Ectodermal cell (in vitro differentiated cells): ENCODE results near the gene NUDT3. TPM values are rescaled to one million over a fixed set of nuclear protein-coding genes. Genes with fewer than 3 reads are reported as not detected.

Experiments used
- H3K27ac ChIP-seq: 2 replicates; pipeline ENCODE4 v1.7.0; 2013; ENCODE audit warnings: mild to moderate bottlenecking, low read depth, low read length; ENCODE audit not compliant: insufficient read depth, poor library complexity, severe bottlenecking
- H3K27me3 ChIP-seq: 2 replicates; pipeline ENCODE4 v1.7.0; 2013; ENCODE audit warnings: mild to moderate bottlenecking, low read length; ENCODE audit not compliant: insufficient read depth, control insufficient read depth, poor library complexity, severe bottlenecking
- H3K36me3 ChIP-seq: one replicate; pipeline ENCODE4 v1.7.0; 2013; ENCODE audit warnings: low read length; ENCODE audit not compliant: control insufficient read depth, insufficient read depth
- H3K4me1 ChIP-seq: one replicate; pipeline ENCODE4 v1.7.0; 2013; ENCODE audit warnings: low read length; ENCODE audit not compliant: control insufficient read depth, insufficient read depth
- H3K4me3 ChIP-seq: 2 replicates; pipeline ENCODE4 v1.7.0; 2013; ENCODE audit warnings: low read depth, low read length, control low read depth; ENCODE audit not compliant: insufficient read depth
- H3K9me3 ChIP-seq: 2 replicates; pipeline ENCODE4 v1.7.0; 2013; ENCODE audit warnings: mild to moderate bottlenecking, low read length, moderate library complexity; ENCODE audit not compliant: control insufficient read depth
- WGBS, 2 experiments: methylation state at CpG; one replicate each; pipeline ENCODE4 v1.1.7; 2013; ENCODE audit warnings: missing lambda C conversion rate in 2 of 2; 5-methylcytosine and 5-hydroxymethylcytosine counted together
- polyA plus RNA-seq, 4 experiments: library from polyadenylated mRNA; stranded (reverse); fragments of 50-300 nt; gene quantifications; one replicate each; pipeline ENCODE4 v1.2.3, GENCODE V29; 2013

Gene NUDT3
- 32.2 TPM for polyA plus RNA-seq (2013, experiment 1 of 4)
- polyA plus RNA-seq (2013, experiment 2 of 4), result 31.0 TPM
- polyA plus RNA-seq (2013, experiment 3 of 4), result 21.7 TPM
- 22.6 TPM for polyA plus RNA-seq (2013, experiment 4 of 4)

- no peaks in the 10 kb centered on the region for H3K9me3 ChIP-seq
- 2 to 3% methylated on average over 87 of the region's 87 CpGs for WGBS, 2 experiments
- H3K27ac ChIP-seq, result peak within 1 kb of the TSS; percentile 71
- H3K36me3 ChIP-seq, result no peaks in the 10 kb centered on the region
- H3K4me1 ChIP-seq, result no peaks in the 10 kb centered on the region
- H3K4me3 ChIP-seq, result peak within 1 kb of the TSS; percentile 78
- H3K27me3 ChIP-seq, result no peaks in the 10 kb centered on the region
These were observed at the start of gene NUDT3 for GRCh38 chr6:34392497-34393190. NUDT3 (minus strand) TSS chr6:34392669; CDS start chr6:34392362, 307 bp downstream.

- H3K9me3 ChIP-seq, result no peaks in the 10 kb centered on the region
- no peak overlapping the region for H3K4me3 ChIP-seq
These were observed 49.1 kb upstream of the NUDT3 start for GRCh38 chr6:34441526-34441925.

GRCh38 chr6:34439442-34439841 is 47.0 kb upstream of the NUDT3 start:
- Histone ChIP-seq H3K9me3 (no peaks in the 10 kb centered on the region), H3K27ac (no peak overlapping the region), H3K4me3 (no peak overlapping the region), H3K36me3 (no peaks in the 10 kb centered on the region), H3K4me1 (no peaks in the 10 kb centered on the region), H3K27me3 (no peaks in the 10 kb centered on the region)
- WGBS, 2 experiments, result 92 to 95% methylated on average over 1 to 3 of the region's 3 CpGs

More at GRCh38 chr6:34441526-34441925, 49.1 kb upstream of the NUDT3 start:
- WGBS, 2 experiments, result 89 to 91% methylated on average over 5 of the region's 5 CpGs
- no peaks in the 10 kb centered on the region for H3K27me3 ChIP-seq
- H3K36me3 ChIP-seq, result no peaks in the 10 kb centered on the region
- no peaks in the 10 kb centered on the region for H3K4me1 ChIP-seq
- H3K27ac ChIP-seq, result no peak overlapping the region

GRCh38 chr6:34438705-34439104 is 46.2 kb upstream of the NUDT3 start:
- Histone ChIP-seq H3K4me1 (no peaks in the 10 kb centered on the region), H3K27ac (no peak overlapping the region), H3K9me3 (no peaks in the 10 kb centered on the region), H3K36me3 (no peaks in the 10 kb centered on the region), H3K27me3 (no peaks in the 10 kb centered on the region), H3K4me3 (no peak overlapping the region)
- WGBS, 2 experiments, result 92 to 94% methylated on average over 3 of the region's 4 CpGs

- 90 to 94% methylated on average over 1 of the region's 1 CpG for WGBS, 2 experiments
- Histone ChIP-seq H3K36me3 (no peaks in the 10 kb centered on the region), H3K9me3 (no peaks in the 10 kb centered on the region), H3K4me3 (no peak overlapping the region), H3K27me3 (no peaks in the 10 kb centered on the region), H3K27ac (no peak overlapping the region), H3K4me1 (no peaks in the 10 kb centered on the region)
These were observed 45.1 kb upstream of the NUDT3 start for GRCh38 chr6:34437644-34437970.

GRCh38 chr6:34436803-34437643 is 44.6 kb upstream of the NUDT3 start:
- H3K27me3 ChIP-seq, result no peaks in the 10 kb centered on the region
- no peak overlapping the region for H3K4me3 ChIP-seq
- WGBS, 2 experiments, result 92 to 93% methylated on average over 38 of the region's 38 CpGs
- no peaks in the 10 kb centered on the region for H3K9me3 ChIP-seq
- no peaks in the 10 kb centered on the region for H3K4me1 ChIP-seq
- H3K27ac ChIP-seq, result no peak overlapping the region
- H3K36me3 ChIP-seq, result no peaks in the 10 kb centered on the region

- H3K27ac ChIP-seq, result no peak overlapping the region
- 89 to 95% methylated on average over 5 of the region's 5 CpGs for WGBS, 2 experiments
- H3K4me1 ChIP-seq, result no peaks in the 10 kb centered on the region
- no peaks in the 10 kb centered on the region for H3K36me3 ChIP-seq
- no peaks in the 10 kb centered on the region for H3K27me3 ChIP-seq
- H3K9me3 ChIP-seq, result no peaks in the 10 kb centered on the region
- no peak overlapping the region for H3K4me3 ChIP-seq
These were observed 43.4 kb upstream of the NUDT3 start for GRCh38 chr6:34435916-34436315.

GRCh38 chr6:34425498-34426410 is 33.3 kb upstream of the NUDT3 start, which contains the start of gene RPS10:
RPS10 (minus strand) TSS chr6:34426069; CDS start chr6:34425221, 848 bp downstream.
- H3K27me3 ChIP-seq, result no peaks in the 10 kb centered on the region
- H3K9me3 ChIP-seq, result no peaks in the 10 kb centered on the region
- peaks cover 8% of the 10 kb centered on the region for H3K4me1 ChIP-seq
- H3K36me3 ChIP-seq, result peaks cover 36% of the 10 kb centered on the region
- peak within 1 kb of the TSS; percentile 90 for H3K27ac ChIP-seq
- H3K4me3 ChIP-seq, result peak within 1 kb of the TSS; percentile 98
- WGBS, 2 experiments, result 1 to 2% methylated on average over 53 to 55 of the region's 58 CpGs

GRCh38 chr6:34425132-34425497 is 32.6 kb upstream of the NUDT3 start:
- Histone ChIP-seq H3K4me1 (peaks cover 8% of the 10 kb centered on the region), H3K4me3 (peak overlapping the region; percentile 98), H3K27ac (peak overlapping the region; percentile 90), H3K27me3 (no peaks in the 10 kb centered on the region), H3K9me3 (no peaks in the 10 kb centered on the region), H3K36me3 (peaks cover 41% of the 10 kb centered on the region)
- 11 to 13% methylated on average over 9 to 10 of the region's 10 CpGs for WGBS, 2 experiments
